GM18511 (cell line): Measurements from ENCODE around the gene UBA1.

Experiments
- ATAC-seq: cut with Tn5 transposase; IDR thresholded peaks from one replicate; pipeline ENCODE4 v1.9.1; 2021; ENCODE audit warnings: mild to moderate bottlenecking, moderate library complexity; ENCODE audit not compliant: unreplicated experiment

The UBA1 gene

DNA sequence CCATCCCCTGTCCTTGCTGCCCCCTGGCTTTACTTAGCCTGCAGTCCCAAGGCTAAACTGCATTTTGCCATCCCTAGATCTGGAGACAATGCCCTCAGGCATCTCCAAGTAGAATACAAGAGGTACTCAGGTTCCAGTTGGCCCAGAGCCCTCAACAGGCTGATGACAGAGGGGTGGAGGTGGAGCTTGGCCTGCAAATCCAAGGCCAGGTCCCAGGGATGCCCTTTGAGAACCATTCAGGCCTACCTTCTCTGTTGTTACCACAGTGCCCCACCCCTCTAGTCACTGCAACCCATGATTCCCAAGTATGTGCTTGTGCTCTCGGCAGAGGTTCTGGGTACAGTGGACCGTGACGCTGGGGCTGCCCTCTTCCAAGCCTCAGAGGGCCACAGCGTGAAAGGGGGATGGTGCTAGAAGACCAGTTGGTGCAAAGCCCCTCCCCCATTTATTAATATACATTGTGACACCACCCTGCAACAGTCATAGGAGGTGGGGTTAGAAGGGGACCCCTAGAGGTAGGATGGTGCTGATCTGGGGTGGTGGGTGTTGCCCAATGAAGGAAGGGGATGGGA lies 6.4 kb upstream of the UBA1 start:
- no peak for ATAC-seq

DNA sequence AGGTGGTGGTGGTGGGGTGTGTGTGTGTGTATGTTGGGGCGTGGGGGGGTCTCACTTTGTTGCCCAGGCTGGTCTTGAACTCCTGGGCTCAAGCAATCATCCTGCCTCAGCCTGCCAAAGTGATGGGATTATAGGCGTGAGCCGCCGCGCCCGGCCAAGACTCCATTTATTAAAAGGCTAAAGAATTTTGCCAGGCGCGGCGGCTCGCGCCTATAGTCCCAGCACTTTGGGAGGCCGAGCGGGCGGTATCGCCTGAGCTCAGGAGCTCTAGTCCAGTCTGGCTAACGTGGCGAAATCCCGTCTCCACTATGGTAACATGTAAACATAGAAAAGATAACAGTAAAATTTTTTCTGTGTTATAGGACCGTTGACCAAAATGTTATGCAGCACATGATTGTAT lies 3.7 kb upstream of the UBA1 start:
- ATAC-seq, result no peak

DNA sequence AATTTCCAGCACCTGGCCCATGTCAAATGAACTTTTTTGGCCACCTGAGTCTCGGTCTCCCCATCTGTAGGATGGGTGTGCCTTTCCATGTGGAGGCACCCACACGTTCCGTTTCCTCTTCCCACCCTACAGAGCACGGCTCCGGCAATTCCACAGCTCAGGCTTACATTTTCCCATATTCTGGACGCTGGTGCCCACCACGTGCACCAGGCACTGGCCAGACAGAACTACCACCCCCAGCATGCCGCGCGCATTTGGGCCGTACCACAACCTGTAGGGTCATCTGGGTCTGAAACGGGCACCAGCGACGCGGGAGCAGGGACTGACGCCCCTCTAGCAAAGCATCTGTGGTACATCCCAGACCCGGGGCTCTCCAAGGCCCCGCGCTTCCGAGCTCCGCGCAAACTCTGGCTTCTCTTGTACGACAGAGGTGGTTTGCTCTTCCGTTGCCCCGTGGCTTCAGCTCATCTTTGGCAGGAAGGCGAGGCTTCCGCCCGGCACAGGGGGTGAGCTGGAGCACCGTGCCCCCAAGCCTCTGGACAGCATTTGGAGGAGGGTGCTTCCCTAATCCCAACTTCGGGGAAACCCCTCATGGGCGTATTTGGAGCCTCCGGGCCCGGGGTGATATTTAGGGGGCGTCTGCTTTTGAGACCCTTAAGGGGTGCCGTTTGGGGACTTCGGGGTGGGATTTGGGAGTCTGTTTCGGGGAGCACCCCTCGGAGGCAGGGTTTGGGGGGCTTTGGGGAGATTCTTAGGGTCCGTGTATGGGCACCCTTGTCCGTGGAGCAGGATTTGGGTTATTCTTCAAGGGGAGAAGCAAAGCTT lies 3.0 kb upstream of the UBA1 start:
- peak; percentile 50 for ATAC-seq

DNA sequence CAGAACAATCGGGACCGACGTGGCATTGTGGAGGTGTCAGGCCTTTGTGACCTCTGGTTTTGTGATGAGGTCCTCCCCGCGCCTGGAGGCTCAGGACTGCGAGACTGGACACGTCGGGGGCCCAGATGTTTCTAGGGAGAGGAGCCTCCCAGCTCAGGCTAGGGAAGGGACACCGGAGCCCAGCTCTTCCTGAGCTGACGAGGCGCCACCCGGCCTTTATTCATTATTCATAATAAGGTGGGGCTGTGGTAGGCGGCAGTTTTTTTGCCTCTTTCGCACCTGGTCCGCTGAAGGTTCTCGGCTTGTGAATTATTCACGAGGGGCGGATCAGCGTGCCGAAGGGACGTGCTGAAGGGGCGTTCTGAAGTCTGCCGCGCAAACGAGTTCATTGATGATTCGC lies 2.3 kb upstream of the UBA1 start:
- no peak for ATAC-seq

DNA sequence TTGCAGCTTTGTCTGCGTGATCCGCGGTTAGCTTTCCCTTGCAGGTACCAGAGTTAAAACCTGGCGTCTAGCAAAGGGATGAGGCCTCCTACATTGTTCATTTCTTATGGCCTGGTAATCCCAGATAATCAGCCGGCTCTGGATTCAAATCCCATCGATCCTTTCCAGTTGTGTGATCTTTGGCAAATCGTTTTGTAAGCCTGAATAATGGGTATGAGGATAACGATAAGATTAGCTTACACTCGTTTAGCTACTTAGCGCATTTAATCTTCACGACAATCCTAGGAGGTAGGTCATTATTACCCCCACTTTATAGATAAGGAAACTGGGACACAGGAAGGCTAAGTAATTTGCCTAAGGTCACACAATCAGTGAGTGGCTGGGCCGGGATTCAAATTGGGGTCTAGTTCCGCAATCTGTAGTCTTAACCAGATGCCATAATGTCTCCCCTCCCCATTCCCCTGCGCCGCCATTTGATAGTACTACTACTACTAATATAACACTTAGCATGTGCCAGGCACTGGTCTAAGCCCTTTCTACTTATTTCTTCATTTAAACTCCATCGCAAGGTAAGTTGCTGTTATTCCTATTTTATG lies 1.7 kb upstream of the UBA1 start:
- no peak for ATAC-seq

DNA sequence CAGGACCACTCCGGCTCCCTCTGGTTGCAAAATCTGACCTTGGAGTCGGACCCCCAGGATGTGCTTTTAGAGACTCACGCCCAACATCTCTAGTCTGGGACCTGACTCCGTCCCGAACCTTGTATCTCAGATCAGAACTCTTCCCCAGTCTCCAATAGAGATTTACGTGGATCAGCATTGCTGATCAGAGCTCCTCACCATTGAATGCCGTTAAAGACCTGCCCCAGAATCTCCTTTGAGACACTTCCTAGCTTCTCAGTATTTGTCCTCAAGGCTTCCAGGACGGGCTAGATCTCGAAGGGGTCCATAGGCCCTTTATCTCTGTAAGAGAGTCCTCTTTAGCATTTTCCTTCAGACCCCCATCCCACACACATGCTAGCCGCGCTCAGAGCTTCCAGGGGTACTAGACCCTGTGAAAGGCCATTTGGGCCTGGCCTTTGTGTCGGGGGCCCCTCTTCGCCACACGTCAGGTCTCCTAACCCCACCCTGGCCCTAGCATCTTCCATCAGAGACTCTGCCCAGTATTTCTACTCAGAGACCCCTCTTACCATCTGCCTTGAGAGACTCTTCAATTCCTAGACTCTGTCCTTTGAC lies 662 bp downstream of the UBA1 start:
- ATAC-seq, result no peak

DNA sequence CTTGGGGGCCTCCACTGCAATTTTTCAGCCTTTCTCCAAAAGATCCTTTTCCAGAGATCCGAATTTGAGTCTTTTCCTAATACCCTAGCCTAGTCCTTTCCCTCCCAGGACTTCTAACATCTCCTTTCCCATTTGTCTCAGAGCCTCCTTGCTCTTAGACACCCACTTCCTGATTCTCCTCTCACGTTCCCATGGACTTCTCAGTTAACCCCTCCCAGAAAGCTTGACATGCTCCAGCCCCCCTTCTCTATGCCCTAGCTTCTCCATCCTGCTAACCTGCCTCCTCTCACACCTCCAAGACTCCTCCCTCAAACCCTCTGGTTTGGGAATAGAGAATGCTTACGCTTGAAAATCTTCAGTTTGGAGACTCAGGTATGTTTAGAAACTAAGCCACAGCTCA lies 2.5 kb downstream of the UBA1 start:
- ATAC-seq, result no peak

DNA sequence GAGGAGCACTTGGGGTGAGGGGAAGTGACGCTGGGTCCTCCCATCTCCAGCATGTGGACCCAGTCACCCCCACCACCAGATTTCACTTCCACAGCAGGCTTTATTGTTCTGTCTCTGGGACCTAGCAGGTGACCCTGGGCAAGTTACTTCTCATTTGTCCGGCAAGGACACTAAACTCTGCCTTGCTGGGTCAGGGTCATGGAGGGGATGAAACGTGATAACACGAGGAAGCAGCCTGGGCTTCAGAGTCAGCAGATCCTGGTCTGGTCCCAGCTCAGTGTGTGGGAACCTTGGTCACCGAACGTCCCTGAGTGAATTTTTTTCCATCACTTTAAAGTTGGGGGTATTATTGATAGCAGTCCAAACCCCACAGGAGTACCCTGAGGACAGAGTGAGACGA lies 3.9 kb downstream of the UBA1 start:
- no peak for ATAC-seq

DNA sequence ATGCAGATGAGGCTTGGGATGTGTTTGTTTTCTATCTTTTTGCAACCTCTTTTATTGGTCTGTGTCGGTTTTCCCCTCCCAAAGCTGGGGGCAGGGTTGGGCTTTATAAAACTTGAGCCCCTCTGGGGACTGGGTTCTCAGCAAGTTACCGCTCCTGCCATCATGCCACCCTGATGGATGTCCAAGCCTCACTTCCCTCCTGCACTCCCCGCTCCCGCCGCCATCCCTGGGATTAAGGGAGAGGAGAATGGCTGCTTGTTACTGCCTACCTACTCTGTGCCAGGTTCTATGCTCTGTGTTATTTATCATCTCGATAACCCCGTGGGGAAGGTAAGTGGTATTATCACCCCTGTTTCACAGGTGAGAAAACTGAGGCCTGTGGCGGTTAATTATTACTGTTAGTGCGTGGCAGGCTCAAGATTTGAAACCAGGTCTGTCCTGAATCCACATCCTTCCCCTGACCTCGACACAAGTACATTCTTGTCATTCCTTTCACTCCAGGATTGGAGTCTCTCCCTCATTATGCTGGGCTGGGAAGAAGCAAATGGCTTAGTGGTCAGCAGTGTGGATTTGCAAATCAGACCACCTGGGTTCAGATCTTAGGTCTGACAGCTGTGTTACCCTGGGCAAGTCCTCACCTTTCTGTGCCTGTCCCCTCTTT lies 4.5 kb downstream of the UBA1 start:
- no peak for ATAC-seq

DNA sequence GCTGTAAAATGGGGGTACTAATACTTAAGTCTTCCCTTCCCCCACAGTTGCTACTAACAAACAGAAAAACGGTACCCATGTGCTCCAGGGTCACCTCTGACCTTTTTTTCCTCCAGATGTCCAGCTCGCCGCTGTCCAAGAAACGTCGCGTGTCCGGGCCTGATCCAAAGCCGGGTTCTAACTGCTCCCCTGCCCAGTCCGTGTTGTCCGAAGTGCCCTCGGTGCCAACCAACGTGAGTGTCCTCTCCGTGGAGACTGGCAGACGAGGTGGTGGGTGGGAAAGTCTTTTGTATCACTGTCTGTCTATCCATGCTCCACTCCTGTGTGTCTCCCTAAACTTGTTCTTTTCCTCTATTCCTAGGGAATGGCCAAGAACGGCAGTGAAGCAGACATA lies 5.1 kb downstream of the UBA1 start:
- ATAC-seq, result no peak

DNA sequence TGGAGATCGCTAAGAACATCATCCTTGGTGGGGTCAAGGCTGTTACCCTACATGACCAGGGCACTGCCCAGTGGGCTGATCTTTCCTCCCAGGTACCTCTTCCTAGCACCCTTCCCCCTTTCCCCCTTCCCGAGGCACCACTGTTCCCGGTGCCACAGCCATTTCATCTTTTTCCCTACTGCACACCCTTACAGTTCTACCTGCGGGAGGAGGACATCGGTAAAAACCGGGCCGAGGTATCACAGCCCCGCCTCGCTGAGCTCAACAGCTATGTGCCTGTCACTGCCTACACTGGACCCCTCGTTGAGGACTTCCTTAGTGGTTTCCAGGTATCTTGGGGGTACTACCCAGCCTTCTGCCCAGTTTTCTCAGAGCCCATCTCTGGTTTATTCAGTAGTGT lies 5.7 kb downstream of the UBA1 start:
- ATAC-seq, result no peak

DNA sequence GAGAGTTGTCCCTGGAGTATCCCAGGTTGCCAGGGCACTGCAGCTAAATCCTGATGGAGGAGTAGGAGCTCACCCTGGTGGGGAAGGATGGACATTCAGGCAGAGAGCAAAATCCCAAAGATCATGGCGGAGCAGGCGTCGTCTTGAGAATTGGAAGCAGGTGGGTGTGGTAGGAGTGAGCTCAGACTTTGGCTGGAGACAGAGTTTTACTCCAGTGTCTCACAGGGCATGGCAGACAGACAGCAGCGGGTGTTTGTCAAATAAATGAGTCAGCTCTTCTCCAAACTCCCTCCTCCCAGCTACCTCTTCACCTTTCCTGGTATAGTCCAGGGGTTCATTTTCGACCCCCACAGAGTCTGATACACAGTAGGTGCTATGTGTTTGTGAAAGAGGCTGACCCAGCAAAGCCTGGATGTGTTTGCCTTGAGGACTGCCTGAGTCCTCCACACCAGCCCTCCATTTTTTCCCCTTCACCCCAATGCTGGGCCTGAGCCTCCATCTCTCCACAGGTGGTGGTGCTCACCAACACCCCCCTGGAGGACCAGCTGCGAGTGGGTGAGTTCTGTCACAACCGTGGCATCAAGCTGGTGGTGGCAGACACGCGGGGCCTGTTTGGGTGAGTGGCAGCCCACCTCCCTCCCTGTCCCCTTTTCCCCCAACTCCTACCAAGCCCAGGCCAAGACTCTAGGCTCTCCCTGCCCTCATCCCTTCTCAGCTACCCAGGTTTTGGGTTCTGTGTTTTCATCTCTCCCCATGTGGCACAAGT lies 6.9 kb downstream of the UBA1 start:
- no peak for ATAC-seq

DNA sequence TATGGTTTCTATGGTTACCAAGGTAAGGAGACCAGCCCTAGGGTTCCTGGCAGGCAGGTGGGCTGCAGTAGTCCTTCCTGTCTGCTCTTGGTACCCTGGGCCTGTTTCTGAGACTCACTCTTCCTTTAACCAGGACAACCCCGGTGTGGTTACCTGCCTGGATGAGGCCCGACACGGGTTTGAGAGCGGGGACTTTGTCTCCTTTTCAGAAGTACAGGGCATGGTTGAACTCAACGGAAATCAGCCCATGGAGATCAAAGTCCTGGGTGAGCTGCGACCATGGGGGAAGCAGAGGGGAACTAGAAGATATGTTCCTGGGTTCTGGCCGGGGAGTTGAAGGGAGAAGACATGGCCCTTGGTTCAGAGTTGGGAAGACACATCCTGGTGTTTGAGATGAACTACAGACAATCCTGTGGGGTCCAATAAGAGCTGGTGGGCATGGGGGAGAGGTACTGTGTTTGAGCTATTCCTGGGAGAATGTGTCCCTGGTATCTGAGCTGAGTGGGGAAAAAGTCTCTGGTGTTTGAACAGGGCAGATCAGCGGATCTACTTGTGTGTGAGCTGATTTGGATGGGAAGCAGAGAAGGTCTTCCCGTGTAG lies 7.8 kb downstream of the UBA1 start:
- no peak for ATAC-seq

DNA sequence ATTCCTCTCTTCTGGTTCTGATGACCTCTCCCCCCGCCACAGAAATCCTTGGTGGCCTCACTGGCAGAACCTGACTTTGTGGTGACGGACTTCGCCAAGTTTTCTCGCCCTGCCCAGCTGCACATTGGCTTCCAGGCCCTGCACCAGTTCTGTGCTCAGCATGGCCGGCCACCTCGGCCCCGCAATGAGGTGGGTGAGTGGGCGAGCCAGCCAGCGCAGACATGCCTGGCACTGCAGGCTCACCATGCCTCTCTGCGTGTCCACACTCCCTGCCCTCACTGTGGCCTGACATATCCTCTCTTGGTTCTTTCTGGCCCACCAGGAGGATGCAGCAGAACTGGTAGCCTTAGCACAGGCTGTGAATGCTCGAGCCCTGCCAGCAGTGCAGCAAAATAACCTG lies 8.7 kb downstream of the UBA1 start:
- ATAC-seq, result no peak

DNA sequence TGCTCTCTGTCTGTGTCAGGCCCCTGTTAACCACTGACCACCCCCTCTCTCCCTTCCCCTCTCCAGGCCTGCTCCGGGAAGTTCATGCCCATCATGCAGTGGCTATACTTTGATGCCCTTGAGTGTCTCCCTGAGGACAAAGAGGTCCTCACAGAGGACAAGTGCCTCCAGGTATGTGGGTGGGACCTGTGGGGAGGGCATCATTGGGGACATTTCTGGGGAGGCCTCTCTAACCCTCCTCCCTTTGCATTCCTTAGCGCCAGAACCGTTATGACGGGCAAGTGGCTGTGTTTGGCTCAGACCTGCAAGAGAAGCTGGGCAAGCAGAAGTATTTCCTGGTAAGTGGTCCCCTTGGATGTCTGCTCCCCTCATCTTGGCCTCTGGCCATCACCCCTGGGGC lies 9.2 kb downstream of the UBA1 start:
- ATAC-seq, result no peak

DNA sequence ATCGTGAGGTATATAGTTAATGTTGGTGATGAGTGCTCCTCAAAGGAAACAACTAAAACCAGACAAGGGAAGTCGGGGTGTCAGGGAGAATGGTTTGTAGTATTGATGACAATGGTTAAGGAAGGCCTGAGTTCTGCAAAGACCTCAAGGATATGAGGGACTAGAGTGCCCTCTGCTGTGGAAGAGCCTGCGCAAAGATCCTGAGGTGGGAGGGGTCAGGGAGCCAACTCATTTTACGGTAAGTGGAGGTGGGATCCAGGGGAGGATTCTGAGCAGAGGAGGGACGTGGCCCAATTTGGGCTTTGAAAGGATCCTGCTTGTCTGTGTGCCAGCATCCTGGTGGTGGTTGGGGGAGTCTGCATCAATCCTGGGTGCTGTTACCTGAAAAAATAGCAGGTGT lies 11.3 kb downstream of the UBA1 start:
- no peak for ATAC-seq

DNA sequence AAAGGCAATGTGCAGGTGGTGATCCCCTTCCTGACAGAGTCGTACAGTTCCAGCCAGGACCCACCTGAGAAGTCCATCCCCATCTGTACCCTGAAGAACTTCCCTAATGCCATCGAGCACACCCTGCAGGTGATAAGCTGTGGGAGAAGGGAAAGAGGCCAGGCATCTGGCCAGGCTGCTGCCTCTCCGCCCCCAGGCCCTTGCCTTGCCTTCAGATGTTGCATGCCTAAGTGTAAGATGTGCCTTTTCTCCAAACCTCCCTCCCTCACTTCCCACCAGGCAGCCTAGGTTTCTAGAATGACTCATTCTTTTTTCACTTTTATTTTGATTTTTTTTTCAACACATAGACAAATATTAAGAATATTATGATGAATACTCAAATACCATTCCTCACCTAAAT lies 12.7 kb downstream of the UBA1 start:
- ATAC-seq, result no peak

DNA sequence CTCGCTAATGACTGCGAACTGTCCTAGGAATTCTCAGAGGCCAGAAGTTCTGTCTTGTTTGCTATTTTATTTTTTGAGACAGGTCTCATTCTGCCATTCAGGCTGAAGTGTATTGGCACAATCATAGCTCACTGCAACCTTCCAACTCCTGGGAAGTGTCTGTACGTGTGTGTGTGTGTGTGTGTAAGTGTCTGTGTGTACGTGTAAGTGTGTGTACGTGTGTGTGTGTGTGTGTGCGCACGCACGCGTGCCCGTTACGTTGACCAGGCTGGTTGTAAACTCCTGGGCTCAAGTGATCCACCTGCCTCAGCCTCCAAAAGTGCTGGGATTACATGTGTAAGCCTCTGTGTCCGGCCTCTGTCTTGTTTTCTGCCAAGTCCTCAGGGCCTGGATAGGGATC lies 14.5 kb downstream of the UBA1 start:
- no peak for ATAC-seq

DNA sequence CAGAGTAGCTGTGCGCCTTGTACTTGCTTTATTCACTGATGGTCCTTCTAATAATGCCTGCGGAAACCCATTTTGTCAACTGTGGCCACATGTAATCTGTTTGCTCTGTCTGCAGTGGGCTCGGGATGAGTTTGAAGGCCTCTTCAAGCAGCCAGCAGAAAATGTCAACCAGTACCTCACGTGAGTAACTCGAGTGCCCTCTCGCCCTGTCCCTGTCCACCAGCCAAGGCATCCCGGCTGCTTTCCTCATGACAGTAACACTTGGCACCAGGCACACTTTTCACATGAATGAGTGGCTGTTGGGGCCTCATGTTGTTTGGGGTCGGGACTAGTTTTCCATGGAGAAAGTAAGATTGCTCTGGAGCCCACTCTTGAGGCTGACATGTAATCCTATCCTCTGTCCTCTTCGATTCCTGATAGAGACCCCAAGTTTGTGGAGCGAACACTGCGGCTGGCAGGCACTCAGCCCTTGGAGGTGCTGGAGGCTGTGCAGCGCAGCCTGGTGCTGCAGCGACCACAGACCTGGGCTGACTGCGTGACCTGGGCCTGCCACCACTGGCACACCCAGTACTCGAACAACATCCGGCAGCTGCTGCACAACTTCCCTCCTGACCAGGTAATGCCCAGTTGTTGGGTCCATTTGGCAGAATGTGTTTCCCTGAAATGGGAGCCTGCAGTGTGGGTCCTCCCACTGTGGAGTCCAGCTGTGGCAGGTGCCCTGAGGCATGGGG lies 16.0 kb downstream of the UBA1 start:
- no peak for ATAC-seq
